ENCODE results near the gene CFAP43. TPM values are rescaled to one million over a fixed set of nuclear protein-coding genes. Genes with fewer than 3 reads are reported as not detected.

The CFAP43 gene
- total and polyA plus RNA-seq, 2 donors (not counting 1 experiment from before 2014, with no cell fraction given) = 0.12 TPM; not detected in 1

- H3K36me3 ChIP-seq (replicated peaks in 1 of 2; ENCODE audit: control extremely low read depth in 1 of 2, control insufficient read depth in 1 of 2, extremely low read depth in 1 of 2, insufficient read depth in 2 of 2, low read length in 1 of 2) = peaks cover 2 to 55% of the 10 kb centered on the region in 2 experiments
- Mint-ChIP-seq H3K27ac (no peak overlapping the region), H3K27me3 (no peaks in the 10 kb centered on the region), H3K4me1 (peaks cover 62% of the 10 kb centered on the region), H3K9me3 (ENCODE audit: insufficient read depth) (no peaks in the 10 kb centered on the region), H3K4me3 (no peak overlapping the region)
- ChIA-PET POLR2A (no interaction called here), CTCF (interaction anchor here (1.3 to 2.1 kb wide), 2 partner anchors 15 to 27 kb away, joined by 3 to 10 read pairs; no protein-coding TSS in a partner anchor)
- H3K79me2 ChIP-seq (ENCODE audit: control insufficient read depth, insufficient read depth, low read length) = peaks cover 45% of the 10 kb centered on the region
- DNase-seq = no peak
- intact Hi-C loops (cut with micrococcal nuclease) = no loop called here
- H2AFZ ChIP-seq (ENCODE audit: insufficient read depth, low read depth, low read length, poor library complexity, severe bottlenecking) = no peak overlapping the region
- H3K4me2 ChIP-seq (replicated peaks; ENCODE audit: low read depth, low read length, poor library complexity, severe bottlenecking) = no peak overlapping the region
- TF ChIP-seq CTCF (IDR thresholded peaks at IDR 0.05) (no peak), EZH2 (IDR thresholded peaks at IDR 0.05; ENCODE audit: borderline replicate concordance, insufficient read depth, low read depth, low read length, poor library complexity, severe bottlenecking) (no peak)
- H3K9ac ChIP-seq (ENCODE audit: low read length) = no peak overlapping the region
- 100% methylated on average over 2 of the region's 3 CpGs for WGBS (ENCODE audit: insufficient coverage)
- no peak for ATAC-seq (ENCODE audit: low read depth)
- H3K27ac ChIP-seq (ENCODE audit: low read length in 2 of 2) = no peak overlapping the region
- peaks cover 6 to 9% of the 10 kb centered on the region in 2 donors for H3K4me1 ChIP-seq (ENCODE audit: control insufficient read depth in 2 of 2, insufficient read depth in 2 of 2, low read length in 2 of 2)
- H3K4me3 ChIP-seq (ENCODE audit: control extremely low read depth in 1 of 5, extremely low read depth in 1 of 5, insufficient read depth in 1 of 5, low read depth in 2 of 5, low read length in 4 of 5) = no peak overlapping the region
- peaks cover 7% of the 10 kb centered on the region for H4K20me1 ChIP-seq (ENCODE audit: control insufficient read depth, insufficient read depth, low read length, poor library complexity, severe bottlenecking)
- no peaks in the 10 kb centered on the region for H3K9me3 ChIP-seq (ENCODE audit: control extremely low read depth in 1 of 3, control insufficient read depth in 2 of 3, insufficient read depth in 1 of 3, low read length in 2 of 3)
- H3K27me3 ChIP-seq (replicated peaks in 1 of 4; ENCODE audit: control extremely low read depth in 1 of 4, control insufficient read depth in 3 of 4, insufficient read depth in 4 of 4, low read length in 3 of 4) = no peaks in the 10 kb centered on the region
These were observed 27.3 kb upstream of the CFAP43 start for GRCh38 chr10:104259456-104259855.

GRCh38 chr10:104258209-104258608 is 26.0 kb upstream of the CFAP43 start:
- peaks cover 3% of the 10 kb centered on the region for H4K20me1 ChIP-seq (ENCODE audit: control insufficient read depth, insufficient read depth, low read length, poor library complexity, severe bottlenecking)
- TF ChIP-seq EZH2 (IDR thresholded peaks at IDR 0.05; ENCODE audit: borderline replicate concordance, insufficient read depth, low read depth, low read length, poor library complexity, severe bottlenecking) = no peak
- TF ChIP-seq CTCF (IDR thresholded peaks at IDR 0.05) = no peak
- no peak overlapping the region for H3K4me2 ChIP-seq (replicated peaks; ENCODE audit: low read depth, low read length, poor library complexity, severe bottlenecking)
- no peak overlapping the region for H3K4me3 ChIP-seq (ENCODE audit: control extremely low read depth in 1 of 5, extremely low read depth in 1 of 5, insufficient read depth in 1 of 5, low read depth in 2 of 5, low read length in 4 of 5)
- H3K27ac ChIP-seq (ENCODE audit: low read length in 2 of 2) = peak overlapping the region in 1 of 2 donors; percentile 7
- H3K27ac Mint-ChIP-seq = peak overlapping the region; percentile 66
- H3K9me3 Mint-ChIP-seq (ENCODE audit: insufficient read depth) = no peaks in the 10 kb centered on the region
- H3K9me3 ChIP-seq (ENCODE audit: control extremely low read depth in 1 of 3, control insufficient read depth in 2 of 3, insufficient read depth in 1 of 3, low read length in 2 of 3) = no peaks in the 10 kb centered on the region
- 100% methylated on average over 2 of the region's 3 CpGs for WGBS (ENCODE audit: insufficient coverage)
- POLR2A ChIA-PET = no interaction called here
- H3K27me3 Mint-ChIP-seq = no peaks in the 10 kb centered on the region
- DNase-seq = no peak
- H3K36me3 ChIP-seq (replicated peaks in 1 of 2; ENCODE audit: control extremely low read depth in 1 of 2, control insufficient read depth in 1 of 2, extremely low read depth in 1 of 2, insufficient read depth in 2 of 2, low read length in 1 of 2) = peaks cover 1 to 53% of the 10 kb centered on the region in 2 experiments
- H3K9ac ChIP-seq (ENCODE audit: low read length) = no peak overlapping the region
- peaks cover 65% of the 10 kb centered on the region for H3K4me1 Mint-ChIP-seq
- no peak overlapping the region for H3K4me3 Mint-ChIP-seq
- CTCF ChIA-PET = interaction anchor here (1.7 to 2.1 kb wide), 2 partner anchors 10 to 16 kb away, joined by 7 to 10 read pairs; partner anchors contain the start of gene GSTO2
- intact Hi-C loops (cut with micrococcal nuclease) = no loop called here
- H2AFZ ChIP-seq (ENCODE audit: insufficient read depth, low read depth, low read length, poor library complexity, severe bottlenecking) = no peak overlapping the region
- H3K4me1 ChIP-seq (ENCODE audit: control insufficient read depth in 2 of 2, insufficient read depth in 2 of 2, low read length in 2 of 2) = peaks cover 13 to 14% of the 10 kb centered on the region in 2 donors
- no peaks in the 10 kb centered on the region for H3K27me3 ChIP-seq (replicated peaks in 1 of 4; ENCODE audit: control extremely low read depth in 1 of 4, control insufficient read depth in 3 of 4, insufficient read depth in 4 of 4, low read length in 3 of 4)
- H3K79me2 ChIP-seq (ENCODE audit: control insufficient read depth, insufficient read depth, low read length) = peaks cover 44% of the 10 kb centered on the region
- no peak for ATAC-seq (ENCODE audit: low read depth)
